A549 (cell line): ENCODE results near the gene B3GNT4. TPM values are rescaled to one million over a fixed set of nuclear protein-coding genes. Genes with fewer than 3 reads are reported as not detected.

ENCODE experiments used
- ATAC-seq, 2 experiments: fragments of 200-7000 bp in 1 of 2; fragments of >200 bp in 1 of 2; cut with Nextera tagmentation in 1 of 2; cut with Tn5 transposase in 1 of 2; 3 replicates each; pipeline versions ENCODE4 v1.8.0 to v1.9.1; 2018 to 2020; ENCODE audit warnings: mild to moderate bottlenecking in 1 of 2, moderate library complexity in 1 of 2
- CTCF ChIA-PET: fragments of 300-600 bp; sonication (Branson Sonifier 250); formaldehyde crosslinking; extraction: SDS; loops from one replicate; lab custom pipeline; 2021; ENCODE audit warnings: antibody characterized with exemption, inconsistent platforms; lab: Yijun Ruan, JAX
- POLR2A ChIA-PET: fragments of 350-600 bp; formaldehyde crosslinking; extraction: SDS; loops from one replicate; lab custom pipeline; 2021; ENCODE audit warnings: antibody characterized with exemption, inconsistent platforms; lab: Yijun Ruan, JAX
- DNase-seq, 2 experiments: peaks; one replicate each; pipeline versions ENCODE4 v3.0.0 to v3.0.0-alpha.2; 2011 to 2016; ENCODE audit warnings: low read depth in 1 of 2, low spot score in 1 of 2
- FAIRE-seq: peaks from 2 replicates; lab custom pipeline; 2011; peaks lifted over from hg19 to GRCh38; lab: Jason Lieb, UNC
- H3K27ac ChIP-seq, 2 experiments: fragments of >200 bp; sonication (Bioruptor Twin); formaldehyde crosslinking; 3 replicates each; pipeline ENCODE4 v1.5.1; 2016 to 2017
- H3K4me1 ChIP-seq: fragments of >200 bp; sonication (Bioruptor Twin); formaldehyde crosslinking; 3 replicates; pipeline ENCODE4 v1.6.1; 2016
- H3K4me2 ChIP-seq: fragments of >200 bp; sonication (Bioruptor Twin); formaldehyde crosslinking; 3 replicates; pipeline ENCODE4 v1.6.1; 2016
- H3K4me3 ChIP-seq: fragments of >200 bp; sonication (Bioruptor Twin); formaldehyde crosslinking; 3 replicates; pipeline ENCODE4 v1.5.1; 2016
- H3K9me3 ChIP-seq: fragments of >200 bp; sonication (Bioruptor Twin); formaldehyde crosslinking; 3 replicates; pipeline ENCODE4 v1.6.1; 2016
- BHLHE40 ChIP-seq: IDR thresholded peaks from 2 replicates; pipeline ENCODE4 v1.6.1; 2012; ENCODE audit warnings: low read depth, low read length, inconsistent platforms
- CHD2 ChIP-seq: fragments of 150-350 bp; IDR thresholded peaks from 2 replicates; pipeline ENCODE4 v1.6.1; 2014; ENCODE audit warnings: low read length; ENCODE audit not compliant: partially characterized antibody
- EHMT2 ChIP-seq: fragments of 200-600 bp; sonication (generic); IDR thresholded peaks from 2 replicates; pipeline ENCODE4 v1.6.1; 2016; ENCODE audit warnings: antibody characterized with exemption, low read depth, mild to moderate bottlenecking, moderate library complexity
- EP300 ChIP-seq, 2 experiments: fragments of >200 bp; sonication (Bioruptor Twin); formaldehyde crosslinking; IDR thresholded peaks; 2 replicates in 1 of 2; 3 replicates in 1 of 2; pipeline ENCODE4 v1.6.1; 2016 to 2017
- ESRRA ChIP-seq: fragments of 150-350 bp; IDR thresholded peaks from 2 replicates; pipeline ENCODE4 v1.6.1; 2014; ENCODE audit warnings: mild to moderate bottlenecking, low read length, borderline replicate concordance
- FOSB ChIP-seq: fragments of 250-450 bp; sonication (Bioruptor Pico); IDR thresholded peaks from 2 replicates; pipeline ENCODE4 v1.5.0; 2020; ENCODE audit warnings: mild to moderate bottlenecking, moderate library complexity
- FOSL2 ChIP-seq, 2 experiments: fragments of 450-650 bp in 1 of 2; fragments of >200 bp in 1 of 2; sonication (Bioruptor Twin) in 1 of 2; formaldehyde crosslinking; IDR thresholded peaks; 2 replicates each; pipeline versions ENCODE4 v1.5.0 to v1.6.1; 2016 to 2020; ENCODE audit warnings: mild to moderate bottlenecking in 1 of 2, moderate library complexity in 1 of 2
- HDAC2 ChIP-seq: fragments of 200-600 bp; sonication (generic); IDR thresholded peaks from 2 replicates; pipeline ENCODE4 v1.6.1; 2016
- HEYL ChIP-seq: fragments of 250-450 bp; sonication (Bioruptor Pico); IDR thresholded peaks from 2 replicates; pipeline ENCODE4 v1.8.0; 2021; ENCODE audit warnings: mild to moderate bottlenecking, moderate library complexity
- HOXB13 ChIP-seq: fragments of 250-450 bp; sonication (Bioruptor Pico); IDR thresholded peaks from 2 replicates; pipeline ENCODE4 v1.5.0; 2020; ENCODE audit warnings: low read depth, mild to moderate bottlenecking, moderate library complexity
- JUN ChIP-seq, 2 experiments: fragments of >200 bp; sonication (Bioruptor Twin); formaldehyde crosslinking; IDR thresholded peaks; 2 replicates in 1 of 2; 3 replicates in 1 of 2; pipeline ENCODE4 v1.6.1; 2016 to 2017
- JUNB ChIP-seq: fragments of >200 bp; sonication (Bioruptor Twin); formaldehyde crosslinking; IDR thresholded peaks from 2 replicates; pipeline ENCODE4 v1.6.1; 2016
- MAFK ChIP-seq: fragments of 450-650 bp; IDR thresholded peaks from 2 replicates; pipeline ENCODE4 v1.6.1; 2014; ENCODE audit not compliant: partially characterized antibody
- NR3C1 ChIP-seq: fragments of >200 bp; sonication (Bioruptor Twin); formaldehyde crosslinking; IDR thresholded peaks from 3 replicates; pipeline ENCODE4 v1.6.1; 2017
- POLR2AphosphoS2 ChIP-seq: conservative IDR thresholded peaks from 2 replicates; pipeline ENCODE4 v1.6.1; 2012; ENCODE audit warnings: low read length, improper control_type of control experiment, inconsistent platforms
- RNF2 ChIP-seq: fragments of 200-600 bp; sonication (generic); IDR thresholded peaks from 2 replicates; pipeline ENCODE4 v1.6.1; 2016; ENCODE audit warnings: low read depth, mild to moderate bottlenecking, antibody characterized with exemption, moderate library complexity, borderline replicate concordance
- SMC3 ChIP-seq: fragments of >200 bp; sonication (Bioruptor Twin); formaldehyde crosslinking; IDR thresholded peaks from 3 replicates; pipeline ENCODE4 v1.6.1; 2018; ENCODE audit warnings: inconsistent platforms
- SREBF2 ChIP-seq: fragments of 450-650 bp; IDR thresholded peaks from 2 replicates; pipeline ENCODE4 v1.6.1; 2014; ENCODE audit warnings: mild to moderate bottlenecking, moderate library complexity
- TP53 ChIP-seq: fragments of 250-450 bp; sonication (Bioruptor Pico); IDR thresholded peaks from 2 replicates; pipeline ENCODE4 v1.5.0; 2021; ENCODE audit warnings: mild to moderate bottlenecking, moderate library complexity
- ZC3H11A ChIP-seq: fragments of 450-650 bp; IDR thresholded peaks from 2 replicates; pipeline ENCODE4 v1.6.1; 2014; ENCODE audit warnings: antibody characterized with exemption, mild to moderate bottlenecking
- WGBS: methylation state at CpG from one replicate; pipeline ENCODE4 v1.1.6; 2017; ENCODE audit errors: missing lambda C conversion rate; 5-methylcytosine and 5-hydroxymethylcytosine counted together
- polyA plus RNA-seq, 4 experiments: library from polyadenylated mRNA; depleted of rRNA in 3 of 4; stranded (reverse); fragments of >200 nt; fragmentation: RNase III in 1 of 4; extraction: RNeasy Plus Mini Kit Qiagen cat#74134 plus additional on column Dnase treatment in 1 of 4; gene quantifications; 2 replicates in 3 of 4; 3 replicates in 1 of 4; pipeline ENCODE4 v1.2.3, GENCODE V29; 2011 to 2017
- TF ChIP-seq, protein P1 (sequence below): fragments of >200 bp; sonication (Bioruptor Twin); formaldehyde crosslinking; IDR thresholded peaks from 3 replicates; pipeline ENCODE4 v1.5.1; 2016
- TF ChIP-seq, protein P2 (sequence below): fragments of >200 bp; sonication (Bioruptor Twin); formaldehyde crosslinking; IDR thresholded peaks from 3 replicates; pipeline ENCODE4 v1.6.1; 2016
- TF ChIP-seq, protein P3 (sequence below): fragments of 150-350 bp; IDR thresholded peaks from 2 replicates; pipeline ENCODE4 v1.6.1; 2014; ENCODE audit warnings: low read depth, mild to moderate bottlenecking, low read length
- TF ChIP-seq, protein P4 (sequence below): fragments of 250-450 bp; sonication (Bioruptor Pico); IDR thresholded peaks from 2 replicates; pipeline ENCODE4 v1.5.0; 2020; ENCODE audit warnings: low read depth, mild to moderate bottlenecking, moderate library complexity

Gene B3GNT4
- polyA plus RNA-seq, 2 of the 4 experiments (the other 2 are of a cell fraction): 0.74 to 1.2 TPM

DNA sequence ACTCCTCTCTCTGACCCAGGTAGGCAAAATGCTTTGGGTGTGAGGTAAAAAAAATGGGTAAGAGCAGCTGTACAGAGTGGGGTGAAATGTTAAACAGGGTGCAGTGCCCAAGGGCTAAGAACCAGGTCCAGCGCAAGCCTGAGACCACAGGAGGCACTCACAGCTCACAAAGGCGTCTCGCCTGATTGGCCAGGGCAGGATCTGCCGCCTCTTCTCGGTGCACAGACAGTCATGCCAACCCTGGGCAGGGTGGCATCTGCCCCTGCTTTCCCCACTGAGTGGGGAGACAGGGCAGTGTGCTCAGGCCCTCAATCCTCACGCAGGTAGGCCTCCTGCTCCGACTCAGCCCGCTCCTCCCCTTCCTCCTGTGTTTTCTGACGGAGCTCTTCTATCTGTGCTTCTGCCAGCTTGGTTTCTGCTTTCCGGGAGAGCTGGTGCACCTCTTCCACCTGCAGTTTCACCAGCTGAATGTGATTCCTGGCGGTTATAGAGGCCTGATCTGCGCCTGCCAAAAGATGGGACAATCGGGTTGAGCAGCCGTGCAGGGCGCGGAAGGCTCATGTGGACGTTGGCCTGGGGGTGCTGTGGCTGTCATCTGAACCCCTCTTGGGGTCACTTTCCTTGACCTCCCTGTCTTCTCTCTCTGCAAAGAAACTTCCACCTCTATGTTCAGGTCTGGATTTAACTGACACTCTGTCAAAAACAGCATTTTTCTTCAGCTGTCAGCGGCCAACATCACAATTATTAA lies 4.7 kb downstream of the B3GNT4 start:
- no peak for DNase-seq
- TF ChIP-seq ESRRA: no peak
- no peak for TF ChIP-seq HDAC2
- TF ChIP-seq, protein P1, sequence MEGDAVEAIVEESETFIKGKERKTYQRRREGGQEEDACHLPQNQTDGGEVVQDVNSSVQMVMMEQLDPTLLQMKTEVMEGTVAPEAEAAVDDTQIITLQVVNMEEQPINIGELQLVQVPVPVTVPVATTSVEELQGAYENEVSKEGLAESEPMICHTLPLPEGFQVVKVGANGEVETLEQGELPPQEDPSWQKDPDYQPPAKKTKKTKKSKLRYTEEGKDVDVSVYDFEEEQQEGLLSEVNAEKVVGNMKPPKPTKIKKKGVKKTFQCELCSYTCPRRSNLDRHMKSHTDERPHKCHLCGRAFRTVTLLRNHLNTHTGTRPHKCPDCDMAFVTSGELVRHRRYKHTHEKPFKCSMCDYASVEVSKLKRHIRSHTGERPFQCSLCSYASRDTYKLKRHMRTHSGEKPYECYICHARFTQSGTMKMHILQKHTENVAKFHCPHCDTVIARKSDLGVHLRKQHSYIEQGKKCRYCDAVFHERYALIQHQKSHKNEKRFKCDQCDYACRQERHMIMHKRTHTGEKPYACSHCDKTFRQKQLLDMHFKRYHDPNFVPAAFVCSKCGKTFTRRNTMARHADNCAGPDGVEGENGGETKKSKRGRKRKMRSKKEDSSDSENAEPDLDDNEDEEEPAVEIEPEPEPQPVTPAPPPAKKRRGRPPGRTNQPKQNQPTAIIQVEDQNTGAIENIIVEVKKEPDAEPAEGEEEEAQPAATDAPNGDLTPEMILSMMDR: no peak
- TF ChIP-seq SREBF2: no peak
- TF ChIP-seq HEYL (CRISPR knock-in tag): no peak
- no peak for TF ChIP-seq ZC3H11A
- TF ChIP-seq RNF2: no peak
- TF ChIP-seq JUN (IDR thresholded peaks at IDR 0.05): no peak
- no peak for TF ChIP-seq FOSL2 (IDR thresholded peaks at IDR 0.05)
- no peak for TF ChIP-seq FOSL2 (CRISPR knock-in tag; IDR thresholded peaks at IDR 0.05)
- no peak for TF ChIP-seq FOSB (CRISPR knock-in tag)
- no peak for TF ChIP-seq EP300 (IDR thresholded peaks at IDR 0.05)
- TF ChIP-seq TP53 (CRISPR knock-in tag): no peak
- no peak for TF ChIP-seq EHMT2
- TF ChIP-seq CHD2: no peak
- TF ChIP-seq, protein P2, sequence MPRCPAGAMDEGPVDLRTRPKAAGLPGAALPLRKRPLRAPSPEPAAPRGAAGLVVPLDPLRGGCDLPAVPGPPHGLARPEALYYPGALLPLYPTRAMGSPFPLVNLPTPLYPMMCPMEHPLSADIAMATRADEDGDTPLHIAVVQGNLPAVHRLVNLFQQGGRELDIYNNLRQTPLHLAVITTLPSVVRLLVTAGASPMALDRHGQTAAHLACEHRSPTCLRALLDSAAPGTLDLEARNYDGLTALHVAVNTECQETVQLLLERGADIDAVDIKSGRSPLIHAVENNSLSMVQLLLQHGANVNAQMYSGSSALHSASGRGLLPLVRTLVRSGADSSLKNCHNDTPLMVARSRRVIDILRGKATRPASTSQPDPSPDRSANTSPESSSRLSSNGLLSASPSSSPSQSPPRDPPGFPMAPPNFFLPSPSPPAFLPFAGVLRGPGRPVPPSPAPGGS: no peak
- TF ChIP-seq, protein P3, sequence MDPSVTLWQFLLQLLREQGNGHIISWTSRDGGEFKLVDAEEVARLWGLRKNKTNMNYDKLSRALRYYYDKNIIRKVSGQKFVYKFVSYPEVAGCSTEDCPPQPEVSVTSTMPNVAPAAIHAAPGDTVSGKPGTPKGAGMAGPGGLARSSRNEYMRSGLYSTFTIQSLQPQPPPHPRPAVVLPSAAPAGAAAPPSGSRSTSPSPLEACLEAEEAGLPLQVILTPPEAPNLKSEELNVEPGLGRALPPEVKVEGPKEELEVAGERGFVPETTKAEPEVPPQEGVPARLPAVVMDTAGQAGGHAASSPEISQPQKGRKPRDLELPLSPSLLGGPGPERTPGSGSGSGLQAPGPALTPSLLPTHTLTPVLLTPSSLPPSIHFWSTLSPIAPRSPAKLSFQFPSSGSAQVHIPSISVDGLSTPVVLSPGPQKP: no peak
- TF ChIP-seq NR3C1: no peak
- ChIA-PET CTCF (interaction anchor here (0.6 to 1.3 kb wide), 3 partner anchors 12 to 28 kb away, joined by 3 to 5 read pairs (median 3); no protein-coding TSS in a partner anchor), POLR2A (no interaction called here)
- Histone ChIP-seq H3K27ac (no peak overlapping the region), H3K4me3 (no peak overlapping the region), H3K4me1 (no peaks in the 10 kb centered on the region), H3K9me3 (no peaks in the 10 kb centered on the region), H3K4me2 (no peak overlapping the region)
- FAIRE-seq: no peak
- WGBS: 93% methylated on average over 18 of the region's 18 CpGs
- ATAC-seq: no peak

DNA sequence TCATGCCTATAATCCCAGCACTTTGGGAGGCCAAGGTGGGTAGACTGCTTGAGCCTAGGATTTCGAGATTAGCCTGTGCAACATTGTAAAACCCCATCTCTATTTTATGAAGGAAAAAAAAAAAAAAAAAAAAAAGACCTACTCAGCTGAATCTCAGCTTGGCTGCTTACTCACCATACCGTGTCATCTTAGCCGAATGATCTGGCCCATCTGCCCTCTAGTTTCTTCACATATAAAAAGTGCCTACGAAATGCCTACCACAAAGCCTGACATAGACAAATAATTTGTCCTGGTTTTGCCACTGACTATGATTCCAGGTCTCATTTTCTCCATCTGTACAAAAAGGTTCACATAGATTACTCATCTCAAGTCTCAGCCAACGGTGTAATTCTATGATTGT lies 12.3 kb downstream of the B3GNT4 start:
- no peak for TF ChIP-seq JUNB
- TF ChIP-seq MAFK: peak; percentile 35
- TF ChIP-seq, protein P4, sequence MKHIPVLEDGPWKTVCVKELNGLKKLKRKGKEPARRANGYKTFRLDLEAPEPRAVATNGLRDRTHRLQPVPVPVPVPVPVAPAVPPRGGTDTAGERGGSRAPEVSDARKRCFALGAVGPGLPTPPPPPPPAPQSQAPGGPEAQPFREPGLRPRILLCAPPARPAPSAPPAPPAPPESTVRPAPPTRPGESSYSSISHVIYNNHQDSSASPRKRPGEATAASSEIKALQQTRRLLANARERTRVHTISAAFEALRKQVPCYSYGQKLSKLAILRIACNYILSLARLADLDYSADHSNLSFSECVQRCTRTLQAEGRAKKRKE: no peak
- TF ChIP-seq SMC3: no peak
- TF ChIP-seq BHLHE40: no peak
- no peak for TF ChIP-seq RNF2
- no peak for TF ChIP-seq POLR2AphosphoS2
- TF ChIP-seq HOXB13 (CRISPR knock-in tag): no peak
- FAIRE-seq (no peak), ATAC-seq (no peak), DNase-seq (no peak)
- Histone ChIP-seq H3K4me2 (no peak overlapping the region), H3K4me1 (no peaks in the 10 kb centered on the region), H3K9me3 (no peaks in the 10 kb centered on the region), H3K4me3 (no peak overlapping the region), H3K27ac (no peak overlapping the region)
- 89% methylated on average over 5 of the region's 5 CpGs for WGBS
- CTCF ChIA-PET: interaction anchor here (1.3 to 1.7 kb wide), 3 partner anchors 25 to 49 kb away, joined by 3 to 7 read pairs (median 4); partner anchors contain the start of gene LRRC43
- POLR2A ChIA-PET: interaction anchor here (0.6 to 0.9 kb wide), 3 partner anchors 10 to 172 kb away, joined by 4 to 6 read pairs (median 4); partner anchors contain the start of gene DIABLO
